HEK293T (cell line): ENCODE measurements around the gene PXT1.

ENCODE experiments used
- FOXK2 ChIP-seq: fragments of 450-650 bp; IDR thresholded peaks from 2 replicates; pipeline ENCODE4 v1.6.1; 2016; ENCODE audit warnings: mild to moderate bottlenecking
- PKNOX1 ChIP-seq: fragments of 450-650 bp; IDR thresholded peaks from 2 replicates; pipeline ENCODE4 v1.6.1; 2016

- TF ChIP-seq PKNOX1 (no peak), FOXK2 (no peak)
Observed at GRCh38 chr6:36374972-36375371, 67.7 kb downstream of the PXT1 start.
